ENCODE data around the gene HCAR3.

Gene HCAR3

GRCh38 chr12:122669397-122670070 lies 47.1 kb downstream of the HCAR3 start:
- H3K36me3 ChIP-seq (ENCODE audit: control insufficient read depth in 2 of 2, insufficient read depth in 2 of 2, low read length in 2 of 2): no peaks in the 10 kb centered on the region
- H3K9ac ChIP-seq (ENCODE audit: low read depth in 1 of 2, low read length in 2 of 2): no peak overlapping the region
- H3K9me3 ChIP-seq (ENCODE audit: control insufficient read depth in 2 of 2, low read length in 2 of 2): no peaks in the 10 kb centered on the region
- H3K4me1 ChIP-seq (ENCODE audit: control insufficient read depth in 2 of 2, insufficient read depth in 2 of 2, low read length in 2 of 2): no peaks in the 10 kb centered on the region
- H3K27me3 ChIP-seq (ENCODE audit: control insufficient read depth in 2 of 2, insufficient read depth in 2 of 2, low read length in 2 of 2): no peaks in the 10 kb centered on the region
- no peak overlapping the region for H3K4me3 ChIP-seq (ENCODE audit: low read length in 2 of 2)
- no peak overlapping the region for H3K27ac ChIP-seq (ENCODE audit: low read depth in 2 of 2, low read length in 2 of 2)

GRCh38 chr12:122668268-122668667 lies 48.3 kb downstream of the HCAR3 start:
- H3K9ac ChIP-seq (ENCODE audit: low read depth in 1 of 2, low read length in 2 of 2): no peak overlapping the region
- H3K9me3 ChIP-seq (ENCODE audit: control insufficient read depth in 2 of 2, low read length in 2 of 2): no peaks in the 10 kb centered on the region
- H3K36me3 ChIP-seq (ENCODE audit: control insufficient read depth in 2 of 2, insufficient read depth in 2 of 2, low read length in 2 of 2): no peaks in the 10 kb centered on the region
- no peaks in the 10 kb centered on the region for H3K27me3 ChIP-seq (ENCODE audit: control insufficient read depth in 2 of 2, insufficient read depth in 2 of 2, low read length in 2 of 2)
- no peak overlapping the region for H3K4me3 ChIP-seq (ENCODE audit: low read length in 2 of 2)
- H3K27ac ChIP-seq (ENCODE audit: low read depth in 2 of 2, low read length in 2 of 2): no peak overlapping the region
- H3K4me1 ChIP-seq (ENCODE audit: control insufficient read depth in 2 of 2, insufficient read depth in 2 of 2, low read length in 2 of 2): no peaks in the 10 kb centered on the region

- Histone ChIP-seq H3K27me3 (ENCODE audit: control insufficient read depth in 2 of 2, insufficient read depth in 2 of 2, low read length in 2 of 2) (no peaks in the 10 kb centered on the region), H3K9ac (ENCODE audit: low read depth in 1 of 2, low read length in 2 of 2) (no peak overlapping the region), H3K27ac (ENCODE audit: low read depth in 2 of 2, low read length in 2 of 2) (no peak overlapping the region), H3K36me3 (ENCODE audit: control insufficient read depth in 2 of 2, insufficient read depth in 2 of 2, low read length in 2 of 2) (no peaks in the 10 kb centered on the region), H3K4me3 (ENCODE audit: low read length in 2 of 2) (no peak overlapping the region), H3K9me3 (ENCODE audit: control insufficient read depth in 2 of 2, low read length in 2 of 2) (no peaks in the 10 kb centered on the region), H3K4me1 (ENCODE audit: control insufficient read depth in 2 of 2, insufficient read depth in 2 of 2, low read length in 2 of 2) (no peaks in the 10 kb centered on the region)
These were observed 50.9 kb downstream of the HCAR3 start for GRCh38 chr12:122665759-122666158.

GRCh38 chr12:122665349-122665748 lies 51.3 kb downstream of the HCAR3 start:
- no peak overlapping the region for H3K27ac ChIP-seq (ENCODE audit: low read depth in 2 of 2, low read length in 2 of 2)
- H3K27me3 ChIP-seq (ENCODE audit: control insufficient read depth in 2 of 2, insufficient read depth in 2 of 2, low read length in 2 of 2): no peaks in the 10 kb centered on the region
- no peaks in the 10 kb centered on the region for H3K36me3 ChIP-seq (ENCODE audit: control insufficient read depth in 2 of 2, insufficient read depth in 2 of 2, low read length in 2 of 2)
- H3K4me3 ChIP-seq (ENCODE audit: low read length in 2 of 2): no peak overlapping the region
- H3K9me3 ChIP-seq (ENCODE audit: control insufficient read depth in 2 of 2, low read length in 2 of 2): no peaks in the 10 kb centered on the region
- H3K9ac ChIP-seq (ENCODE audit: low read depth in 1 of 2, low read length in 2 of 2): no peak overlapping the region
- no peaks in the 10 kb centered on the region for H3K4me1 ChIP-seq (ENCODE audit: control insufficient read depth in 2 of 2, insufficient read depth in 2 of 2, low read length in 2 of 2)
